ENCODE results near the gene SRGAP3.

GRCh38 chr3:9208605-9209152 lies 40.8 kb downstream of the SRGAP3 start:
- TF ChIP-seq POLR2AphosphoS5 (IDR thresholded peaks at IDR 0.05; ENCODE audit: low read depth, low read length) (no peak), POLR2A (IDR thresholded peaks at IDR 0.05; ENCODE audit: low read depth, low read length) (no peak)
